BJ (cell line): ENCODE data around the gene SLC9A5. TPM values are rescaled to one million over a fixed set of nuclear protein-coding genes. Genes with fewer than 3 reads are reported as not detected.

Source experiments
- CTCF ChIA-PET: fragments of 350-600 bp; formaldehyde crosslinking; extraction: SDS; loops from one replicate; lab custom pipeline; 2021; ENCODE audit warnings: antibody characterized with exemption, inconsistent platforms; lab: Yijun Ruan, JAX
- POLR2A ChIA-PET: fragments of 300-600 bp; sonication (Branson Sonifier 250); formaldehyde crosslinking; extraction: SDS; loops from one replicate; lab custom pipeline; 2021; ENCODE audit warnings: antibody characterized with exemption; lab: Charles Lee
- DNase-seq: peaks from one replicate; pipeline ENCODE4 v3.0.0-alpha.2; 2011; ENCODE audit warnings: low read depth
- H3K27me3 ChIP-seq: 2 replicates; pipeline ENCODE4 v1.6.0; 2011; ENCODE audit warnings: low read length; ENCODE audit not compliant: control insufficient read depth, insufficient read depth
- H3K36me3 ChIP-seq: 2 replicates; pipeline ENCODE4 v1.5.1; 2011; ENCODE audit warnings: low read length; ENCODE audit not compliant: control insufficient read depth, insufficient read depth
- H3K4me3 ChIP-seq: 2 replicates; pipeline ENCODE4 v1.5.1; 2011; ENCODE audit warnings: low read depth, mild to moderate bottlenecking, control low read depth, low read length
- polyA plus RNA-seq: library from polyadenylated mRNA; depleted of rRNA; stranded (reverse); fragments of >200 nt; gene quantifications from 2 replicates; pipeline ENCODE4 v1.2.3, GENCODE V29; 2011
- TF ChIP-seq, protein P1 (sequence below): IDR thresholded peaks from 2 replicates; pipeline ENCODE4 v1.5.1; 2011; ENCODE audit warnings: low read depth, mild to moderate bottlenecking, control low read depth, inconsistent platforms, low read length, moderate library complexity; ENCODE audit not compliant: insufficient read depth

SLC9A5 gene
- polyA plus RNA-seq, 1 experiment = 2.6 TPM

DNA sequence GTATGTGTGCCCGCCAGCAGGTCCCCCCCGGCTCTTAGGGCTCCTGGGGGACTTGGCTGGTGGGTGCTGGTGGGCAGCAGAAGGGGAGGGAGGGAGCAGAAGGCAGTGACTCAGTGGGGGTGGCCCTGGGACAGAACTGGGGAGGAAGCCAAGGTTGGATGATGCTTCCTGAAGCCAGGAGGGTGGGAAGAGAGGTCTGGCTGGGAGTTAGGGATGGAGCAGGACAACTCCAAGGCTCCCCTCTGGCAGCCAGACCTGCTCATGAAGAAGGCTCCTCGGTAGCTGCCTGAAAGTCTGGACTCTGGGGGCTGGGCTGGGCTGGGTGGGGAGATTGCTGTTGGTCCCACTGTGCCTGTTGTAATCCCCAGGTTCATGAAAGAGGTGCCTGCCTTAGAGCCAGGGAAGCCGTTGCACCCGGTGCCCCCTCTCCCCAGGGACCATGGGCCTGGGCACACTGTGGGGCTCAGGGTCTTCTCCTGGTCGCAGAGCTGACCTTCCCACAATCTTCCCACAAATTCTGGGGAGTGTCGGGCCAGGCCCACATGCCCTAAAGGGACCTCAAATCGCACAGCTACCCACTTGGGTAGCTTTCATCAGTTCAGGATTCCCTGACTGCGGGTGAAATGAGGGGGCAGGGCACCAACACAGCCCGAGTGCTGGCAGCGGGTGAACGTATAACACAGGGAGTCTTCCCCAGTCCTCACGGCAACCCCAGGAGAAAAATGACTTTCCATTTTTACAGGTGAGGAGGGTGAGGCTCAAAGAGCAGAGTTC is 29.4 kb downstream of the SLC9A5 start:
- POLR2A ChIA-PET = interaction anchor here (1.5 kb wide), 1 partner anchor 18 kb away, joined by 3 read pairs; no protein-coding TSS in a partner anchor
- H3K36me3 ChIP-seq = no peaks in the 10 kb centered on the region; the same call in 1 of the 2 replicates
- DNase-seq = peak; percentile 45
- TF ChIP-seq, protein P1, sequence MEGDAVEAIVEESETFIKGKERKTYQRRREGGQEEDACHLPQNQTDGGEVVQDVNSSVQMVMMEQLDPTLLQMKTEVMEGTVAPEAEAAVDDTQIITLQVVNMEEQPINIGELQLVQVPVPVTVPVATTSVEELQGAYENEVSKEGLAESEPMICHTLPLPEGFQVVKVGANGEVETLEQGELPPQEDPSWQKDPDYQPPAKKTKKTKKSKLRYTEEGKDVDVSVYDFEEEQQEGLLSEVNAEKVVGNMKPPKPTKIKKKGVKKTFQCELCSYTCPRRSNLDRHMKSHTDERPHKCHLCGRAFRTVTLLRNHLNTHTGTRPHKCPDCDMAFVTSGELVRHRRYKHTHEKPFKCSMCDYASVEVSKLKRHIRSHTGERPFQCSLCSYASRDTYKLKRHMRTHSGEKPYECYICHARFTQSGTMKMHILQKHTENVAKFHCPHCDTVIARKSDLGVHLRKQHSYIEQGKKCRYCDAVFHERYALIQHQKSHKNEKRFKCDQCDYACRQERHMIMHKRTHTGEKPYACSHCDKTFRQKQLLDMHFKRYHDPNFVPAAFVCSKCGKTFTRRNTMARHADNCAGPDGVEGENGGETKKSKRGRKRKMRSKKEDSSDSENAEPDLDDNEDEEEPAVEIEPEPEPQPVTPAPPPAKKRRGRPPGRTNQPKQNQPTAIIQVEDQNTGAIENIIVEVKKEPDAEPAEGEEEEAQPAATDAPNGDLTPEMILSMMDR = no peak
- CTCF ChIA-PET = interaction anchor here (0.6 to 3.5 kb wide), 13 partner anchors 8 to 318 kb away, joined by 3 to 18 read pairs (median 4); partner anchors contain the start of genes KCTD19 and LRRC36
- H3K4me3 ChIP-seq = peak overlapping the region; percentile 53
- H3K27me3 ChIP-seq = no peaks in the 10 kb centered on the region

DNA sequence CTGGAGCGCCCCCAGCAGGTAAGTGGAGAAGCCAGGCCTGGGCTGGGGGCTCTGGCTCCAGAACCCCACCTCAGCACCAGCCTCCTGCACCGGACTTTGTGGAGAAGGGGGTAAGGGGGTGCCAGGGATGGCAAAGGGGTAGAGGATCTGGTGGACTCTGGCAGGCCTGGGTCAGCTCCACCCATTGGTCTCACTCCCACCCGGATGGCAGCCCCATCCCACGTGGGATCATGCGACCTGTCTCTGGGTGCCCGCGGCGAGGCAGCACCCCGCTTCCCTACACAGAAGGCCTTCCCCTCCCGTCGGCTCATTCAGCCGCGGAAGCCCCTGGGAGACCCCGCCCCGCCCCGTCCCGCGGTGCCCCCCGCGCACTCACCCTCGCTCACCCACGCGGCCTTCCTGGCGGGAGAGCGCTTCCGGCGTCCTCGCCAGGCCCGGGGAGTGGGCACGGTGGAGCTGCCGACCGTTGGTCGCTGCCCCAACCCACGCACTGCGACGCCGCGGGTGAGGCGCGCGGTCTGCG is 30.1 kb downstream of the SLC9A5 start:
- ChIA-PET CTCF (interaction anchor here (0.6 to 3.5 kb wide), 13 partner anchors 9 to 187 kb away, joined by 3 to 18 read pairs (median 4); partner anchors contain the start of genes KCTD19 and LRRC36), POLR2A (interaction anchor here (1.5 kb wide), 1 partner anchor 18 kb away, joined by 3 read pairs; no protein-coding TSS in a partner anchor)
- H3K36me3 ChIP-seq = no peaks in the 10 kb centered on the region; the same call in 1 of the 2 replicates
- H3K27me3 ChIP-seq = no peaks in the 10 kb centered on the region
- DNase-seq = no peak
- H3K4me3 ChIP-seq = peak overlapping the region; percentile 53
- TF ChIP-seq, protein P1 = peak; percentile 22; the same call in 1 of the 2 replicates

DNA sequence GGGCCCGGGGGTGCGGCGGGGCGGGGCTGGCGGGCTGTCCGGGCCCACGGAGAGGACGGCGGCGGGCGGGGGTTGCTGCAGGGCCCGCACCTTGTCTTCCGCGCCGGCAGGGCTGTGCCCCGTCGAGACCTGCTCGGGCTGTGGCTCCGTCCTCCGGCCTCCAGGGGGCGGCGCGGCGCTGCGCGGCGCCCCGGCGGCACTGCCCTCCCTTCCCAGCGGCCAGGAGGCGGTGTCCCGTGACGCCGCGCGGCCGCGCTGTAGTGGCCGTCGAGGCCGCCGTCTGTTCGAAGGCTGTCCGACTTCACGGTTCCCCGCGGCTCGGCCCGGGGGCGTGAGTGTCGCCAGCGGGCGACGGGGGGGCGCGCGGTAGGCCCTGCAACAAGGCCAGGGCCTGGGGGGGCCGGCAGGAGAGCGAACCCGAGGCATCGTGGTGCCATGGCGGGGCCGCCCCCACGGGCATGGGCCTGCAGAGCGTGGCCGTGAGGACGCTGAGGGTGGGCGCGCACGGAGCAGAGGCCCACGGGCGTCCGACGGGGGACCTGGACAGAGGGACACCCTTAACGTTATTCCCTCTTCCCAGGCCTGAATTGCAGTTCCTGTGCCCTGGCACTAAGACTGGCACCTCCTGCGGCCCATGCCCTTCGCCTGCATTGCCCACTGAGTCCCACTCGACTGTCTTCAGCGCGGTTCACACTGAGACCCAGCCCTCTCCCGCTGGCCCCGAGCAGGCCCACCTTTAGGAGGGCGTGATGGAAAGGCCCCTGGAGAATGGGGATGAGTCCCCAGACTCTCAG is 30.7 kb downstream of the SLC9A5 start, which contains the start of gene PLEKHG4:
Gene PLEKHG4 (plus strand): TSS at position 237 of the 794 bp plus-strand sequence. CDS start 513 bp downstream, at position 750.
- no peak for DNase-seq
- POLR2A ChIA-PET = interaction anchor here (1.5 kb wide), 1 partner anchor 19 kb away, joined by 3 read pairs; no protein-coding TSS in a partner anchor
- H3K4me3 ChIP-seq = peak within 1 kb of the TSS; percentile 53
- TF ChIP-seq, protein P1 = peak; percentile 36
- H3K27me3 ChIP-seq = no peaks in the 10 kb centered on the region
- no peaks in the 10 kb centered on the region; the same call in 1 of the 2 replicates for H3K36me3 ChIP-seq
- CTCF ChIA-PET = interaction anchor here (0.9 to 3.5 kb wide), 10 partner anchors 10 to 186 kb away, joined by 3 to 18 read pairs (median 4); partner anchors contain the start of genes KCTD19 and LRRC36

DNA sequence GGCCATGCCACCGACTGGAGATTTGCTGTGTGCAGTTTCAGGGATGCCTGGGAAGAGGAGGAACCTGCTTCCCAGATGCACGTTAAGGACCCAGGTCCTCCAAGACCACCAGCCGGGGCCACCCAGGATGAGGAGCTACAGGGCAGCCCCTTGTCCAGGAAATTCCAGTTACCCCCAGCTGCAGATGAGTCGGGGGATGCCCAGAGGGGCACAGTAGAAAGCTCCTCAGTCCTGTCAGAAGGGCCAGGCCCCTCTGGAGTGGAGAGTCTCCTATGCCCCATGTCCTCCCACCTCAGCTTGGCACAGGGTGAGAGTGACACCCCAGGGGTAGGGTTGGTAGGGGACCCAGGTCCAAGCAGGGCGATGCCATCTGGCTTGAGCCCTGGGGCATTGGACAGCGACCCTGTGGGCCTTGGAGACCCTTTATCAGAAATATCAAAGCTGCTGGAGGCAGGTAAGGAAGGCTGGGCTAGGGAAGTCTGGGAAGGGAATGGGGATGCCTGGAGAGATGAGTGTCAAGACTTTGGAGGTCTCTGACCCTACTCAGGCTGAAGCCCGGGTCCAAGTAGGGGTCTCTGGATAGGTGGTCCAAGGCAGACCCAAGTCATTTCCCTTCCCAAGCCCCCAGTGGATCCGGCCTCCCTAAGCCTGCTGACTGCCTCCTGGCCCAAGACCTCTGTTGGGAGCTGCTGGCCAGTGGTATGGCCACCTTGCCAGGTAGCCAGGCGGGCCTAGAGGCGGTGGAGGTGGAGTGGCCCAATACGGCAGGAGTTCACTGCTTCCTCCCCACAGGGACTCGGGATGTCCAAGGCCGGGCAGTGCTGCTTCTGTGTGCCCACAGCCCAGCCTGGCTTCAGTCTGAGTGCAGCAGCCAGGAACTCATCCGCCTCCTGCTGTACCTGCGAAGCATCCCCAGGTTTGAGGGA is 31.6 kb downstream of the SLC9A5 start:
- TF ChIP-seq, protein P1 = no peak
- Histone ChIP-seq H3K27me3 (no peaks in the 10 kb centered on the region), H3K36me3 (no peaks in the 10 kb centered on the region; the same call in 1 of the 2 replicates), H3K4me3 (no peak overlapping the region)
- CTCF ChIA-PET = interaction anchor here (0.9 to 5.5 kb wide), 3 partner anchors 15 to 50 kb away, joined by 4 to 39 read pairs (median 4); partner anchors contain the start of gene SLC9A5
- POLR2A ChIA-PET = no interaction called here
- DNase-seq = no peak
